Fibroblast of pulmonary artery (primary cell): ENCODE data around the gene ARSI.

Experiments
- DNase-seq: peaks from one replicate; pipeline ENCODE4 v3.0.0-alpha.2; 2010; ENCODE audit warnings: low read depth
- H3K4me3 ChIP-seq: replicated peaks from 2 replicates; pipeline ENCODE4 v1.5.1; 2011; ENCODE audit warnings: low read depth, mild to moderate bottlenecking, control low read depth, low read length, moderate library complexity
- TF ChIP-seq, protein P1 (sequence below): IDR thresholded peaks from 2 replicates; pipeline ENCODE4 v1.5.1; 2011; ENCODE audit warnings: mild to moderate bottlenecking, control low read depth, low read length, inconsistent platforms; ENCODE audit errors: missing control alignments

Gene ARSI

DNA sequence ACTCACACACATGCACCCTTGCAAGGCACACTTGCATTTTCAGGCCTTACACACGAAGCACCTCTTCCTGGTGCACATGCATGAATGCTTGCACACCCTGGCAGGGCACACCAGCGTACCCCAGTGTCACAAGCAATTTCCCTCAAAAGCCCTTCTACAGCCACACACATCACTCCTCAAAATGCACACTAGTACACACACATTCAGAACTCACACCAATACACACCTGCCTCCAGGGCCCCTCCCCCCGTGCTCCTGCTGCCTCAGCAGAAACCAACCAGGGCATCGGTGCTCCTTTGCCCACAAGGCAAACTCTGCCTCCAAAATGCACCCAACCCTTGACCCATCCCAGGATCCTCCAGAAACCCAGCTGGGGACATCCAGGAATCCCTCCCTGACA, 14.3 kb downstream of the ARSI start:
- DNase-seq, result no peak
- H3K4me3 ChIP-seq, result no peak overlapping the region
- TF ChIP-seq, protein P1, sequence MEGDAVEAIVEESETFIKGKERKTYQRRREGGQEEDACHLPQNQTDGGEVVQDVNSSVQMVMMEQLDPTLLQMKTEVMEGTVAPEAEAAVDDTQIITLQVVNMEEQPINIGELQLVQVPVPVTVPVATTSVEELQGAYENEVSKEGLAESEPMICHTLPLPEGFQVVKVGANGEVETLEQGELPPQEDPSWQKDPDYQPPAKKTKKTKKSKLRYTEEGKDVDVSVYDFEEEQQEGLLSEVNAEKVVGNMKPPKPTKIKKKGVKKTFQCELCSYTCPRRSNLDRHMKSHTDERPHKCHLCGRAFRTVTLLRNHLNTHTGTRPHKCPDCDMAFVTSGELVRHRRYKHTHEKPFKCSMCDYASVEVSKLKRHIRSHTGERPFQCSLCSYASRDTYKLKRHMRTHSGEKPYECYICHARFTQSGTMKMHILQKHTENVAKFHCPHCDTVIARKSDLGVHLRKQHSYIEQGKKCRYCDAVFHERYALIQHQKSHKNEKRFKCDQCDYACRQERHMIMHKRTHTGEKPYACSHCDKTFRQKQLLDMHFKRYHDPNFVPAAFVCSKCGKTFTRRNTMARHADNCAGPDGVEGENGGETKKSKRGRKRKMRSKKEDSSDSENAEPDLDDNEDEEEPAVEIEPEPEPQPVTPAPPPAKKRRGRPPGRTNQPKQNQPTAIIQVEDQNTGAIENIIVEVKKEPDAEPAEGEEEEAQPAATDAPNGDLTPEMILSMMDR, result no peak

DNA sequence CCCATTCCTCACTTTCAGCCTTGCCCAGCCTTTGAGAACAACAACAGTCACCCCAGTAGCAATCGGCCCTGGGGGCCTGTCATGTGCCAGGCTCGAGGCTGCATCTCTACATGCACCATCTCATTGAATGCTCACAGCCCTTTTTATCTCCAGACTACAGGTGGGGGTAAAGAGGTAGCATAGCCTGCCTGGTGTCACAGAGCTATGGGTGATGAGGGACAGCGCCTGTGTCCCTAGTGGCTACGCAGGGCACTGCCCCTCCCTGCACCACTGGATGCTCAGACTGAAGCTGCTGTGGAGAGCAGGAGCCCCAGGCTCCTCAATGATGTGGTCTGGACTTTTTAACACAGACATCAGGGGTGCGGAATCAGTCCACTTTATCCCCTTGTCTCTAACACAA, 15.9 kb downstream of the ARSI start:
- no peak for DNase-seq
- TF ChIP-seq, protein P1, result peak; percentile 20
- no peak overlapping the region for H3K4me3 ChIP-seq

DNA sequence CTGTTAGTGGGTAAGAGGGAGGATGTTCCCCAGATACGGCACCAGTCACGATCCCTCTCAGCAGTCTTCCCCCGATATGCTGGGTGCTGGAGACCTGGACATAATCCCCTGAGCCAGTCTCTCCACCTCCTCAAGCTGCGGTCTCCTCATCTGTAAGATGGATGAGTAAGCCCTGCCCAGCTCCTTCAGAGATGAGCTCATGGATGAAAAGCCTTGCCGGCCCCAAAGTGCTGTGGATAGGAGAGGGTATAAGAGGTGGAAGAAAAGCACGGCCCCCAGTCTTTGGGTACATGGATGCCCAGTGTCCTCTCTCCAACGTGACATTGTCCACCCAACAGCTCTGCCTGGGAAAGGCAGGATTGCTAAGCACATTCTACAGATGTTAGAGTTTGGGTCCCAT, 17.6 kb downstream of the ARSI start:
- no peak overlapping the region for H3K4me3 ChIP-seq
- DNase-seq, result no peak
- TF ChIP-seq, protein P1, result no peak

DNA sequence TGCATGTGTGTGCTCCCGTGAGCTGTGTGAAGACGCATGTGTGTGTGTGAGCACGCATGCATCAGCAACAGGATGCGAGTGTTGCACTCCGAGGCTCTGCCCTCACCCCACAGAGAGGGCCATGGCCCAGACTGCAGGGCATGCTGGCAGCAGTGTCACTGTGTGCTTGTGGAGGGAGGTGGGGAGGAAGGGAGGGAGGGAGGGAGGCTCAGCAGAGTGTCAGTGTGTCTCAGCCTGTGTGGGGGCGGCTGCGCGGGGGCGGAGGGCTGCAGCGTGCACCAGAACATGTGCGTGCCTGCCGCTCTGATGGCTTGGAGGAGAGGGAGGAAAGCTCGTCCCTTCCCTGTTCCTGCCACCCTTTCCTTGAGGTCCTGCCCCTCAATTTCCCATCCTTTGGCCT, 18.4 kb downstream of the ARSI start:
- H3K4me3 ChIP-seq, result no peak overlapping the region
- TF ChIP-seq, protein P1, result no peak
- no peak for DNase-seq

DNA sequence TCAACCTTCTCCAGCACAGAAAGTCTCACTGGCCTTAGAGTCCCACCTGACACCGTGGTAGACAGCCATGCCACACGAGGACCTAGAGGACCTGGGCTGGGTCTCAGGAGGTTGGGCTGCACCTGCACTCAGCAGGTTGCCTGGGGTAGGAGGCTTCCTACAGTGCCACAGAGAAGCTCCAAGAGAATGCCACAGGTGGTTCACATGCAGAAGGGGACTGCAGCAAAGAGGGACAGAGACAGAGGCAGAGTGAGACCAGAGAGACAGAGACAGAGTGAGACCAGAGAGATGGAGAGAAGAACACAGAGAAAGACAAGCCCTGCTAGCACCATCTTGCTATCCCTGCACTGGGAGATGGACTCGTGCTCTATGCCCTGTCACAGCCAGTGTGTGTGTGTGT, 18.8 kb downstream of the ARSI start:
- TF ChIP-seq, protein P1, result no peak
- no peak overlapping the region for H3K4me3 ChIP-seq
- DNase-seq, result no peak

DNA sequence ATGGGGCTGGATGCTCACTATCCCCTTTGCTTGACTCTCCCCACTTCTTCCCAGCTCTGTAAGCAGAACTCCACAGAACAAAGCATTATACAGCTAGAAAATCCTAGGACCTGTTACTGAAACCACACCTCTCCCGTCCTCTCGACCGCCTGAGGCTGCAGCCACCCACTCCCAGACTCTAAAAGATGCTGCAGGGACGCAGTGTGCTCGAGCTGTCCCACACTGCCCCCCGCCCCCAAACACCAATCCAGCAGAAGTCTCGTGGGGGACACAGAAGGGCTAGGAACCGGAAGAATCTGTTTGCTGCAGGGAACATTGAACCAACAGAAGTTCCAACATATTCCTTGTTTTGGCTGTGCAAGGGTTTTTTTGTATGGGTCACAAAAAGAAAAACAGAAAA, 20.7 kb downstream of the ARSI start:
- no peak overlapping the region for H3K4me3 ChIP-seq
- TF ChIP-seq, protein P1, result no peak

DNA sequence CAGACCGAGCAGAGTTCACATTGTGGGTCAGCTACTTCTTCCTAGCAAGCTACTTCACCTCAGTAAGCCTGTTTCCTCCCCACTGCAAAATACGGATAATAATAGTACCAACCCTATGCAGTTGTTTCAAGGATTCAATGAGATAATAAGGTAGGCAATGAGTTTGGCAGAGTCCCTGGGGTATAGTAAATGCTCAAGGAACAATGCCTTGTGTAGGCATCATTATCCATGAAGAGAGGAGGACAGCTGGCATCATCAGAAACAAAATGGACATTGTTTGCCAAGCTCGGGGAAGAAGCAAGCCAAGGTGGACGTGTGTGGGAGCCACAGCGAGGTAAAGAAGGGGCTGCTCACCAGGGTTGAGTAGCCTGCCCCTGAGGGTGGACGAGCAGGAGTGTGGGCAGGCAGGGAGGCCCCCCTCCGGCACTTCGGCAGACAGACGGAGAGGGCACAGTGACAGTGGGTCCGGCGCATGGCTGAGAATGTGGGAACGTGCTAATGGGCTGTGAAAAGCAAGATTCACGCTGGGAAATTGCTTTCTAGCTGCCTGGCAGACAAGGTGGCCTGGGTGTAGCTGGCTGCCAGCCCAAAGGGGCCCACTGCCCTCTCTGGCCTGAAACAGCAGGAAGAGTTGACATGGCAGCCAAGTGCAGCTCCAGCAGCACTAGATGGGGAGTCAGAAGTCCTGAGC, 23.2 kb downstream of the ARSI start:
- no peak overlapping the region for H3K4me3 ChIP-seq
- TF ChIP-seq, protein P1, result no peak
- DNase-seq, result no peak

More for the DNA sequence above, 20.7 kb downstream of the ARSI start:
- no peak for DNase-seq
